ENCODE data around the gene TNIK.

- TF ChIP-seq, protein P1, sequence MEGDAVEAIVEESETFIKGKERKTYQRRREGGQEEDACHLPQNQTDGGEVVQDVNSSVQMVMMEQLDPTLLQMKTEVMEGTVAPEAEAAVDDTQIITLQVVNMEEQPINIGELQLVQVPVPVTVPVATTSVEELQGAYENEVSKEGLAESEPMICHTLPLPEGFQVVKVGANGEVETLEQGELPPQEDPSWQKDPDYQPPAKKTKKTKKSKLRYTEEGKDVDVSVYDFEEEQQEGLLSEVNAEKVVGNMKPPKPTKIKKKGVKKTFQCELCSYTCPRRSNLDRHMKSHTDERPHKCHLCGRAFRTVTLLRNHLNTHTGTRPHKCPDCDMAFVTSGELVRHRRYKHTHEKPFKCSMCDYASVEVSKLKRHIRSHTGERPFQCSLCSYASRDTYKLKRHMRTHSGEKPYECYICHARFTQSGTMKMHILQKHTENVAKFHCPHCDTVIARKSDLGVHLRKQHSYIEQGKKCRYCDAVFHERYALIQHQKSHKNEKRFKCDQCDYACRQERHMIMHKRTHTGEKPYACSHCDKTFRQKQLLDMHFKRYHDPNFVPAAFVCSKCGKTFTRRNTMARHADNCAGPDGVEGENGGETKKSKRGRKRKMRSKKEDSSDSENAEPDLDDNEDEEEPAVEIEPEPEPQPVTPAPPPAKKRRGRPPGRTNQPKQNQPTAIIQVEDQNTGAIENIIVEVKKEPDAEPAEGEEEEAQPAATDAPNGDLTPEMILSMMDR (IDR thresholded peaks at IDR 0.05): no peak
- TF ChIP-seq POLR2A (IDR thresholded peaks at IDR 0.05): no peak
- TF ChIP-seq POLR2AphosphoS5 (IDR thresholded peaks at IDR 0.05): no peak
- TF ChIP-seq EP300 (IDR thresholded peaks at IDR 0.05): no peak
Observed at GRCh38 chr3:171470714-171471227, 10.6 kb upstream of the TNIK start.

Data from stomach (tissue), 4 donors.